Liver (tissue), 2 donors: ENCODE measurements around the gene ADAP1.

Experiments
- CTCF ChIP-seq: fragments of 150-350 bp; IDR thresholded peaks from 2 replicates; pipeline ENCODE4 v1.5.1; 2017; ENCODE audit warnings: improper control_type of control experiment, low read depth, low read length; ENCODE audit not compliant: missing input control
- FOXA1 ChIP-seq: IDR thresholded peaks from 2 replicates; pipeline ENCODE4 v1.6.1; 2016; ENCODE audit warnings: antibody characterized with exemption
- MAX ChIP-seq: IDR thresholded peaks from 2 replicates; pipeline ENCODE4 v1.6.1; 2016; ENCODE audit warnings: antibody characterized with exemption
- donor health status: healthy.

- TF ChIP-seq CTCF (no peak), MAX (no peak), FOXA1 (no peak)
These were observed 86.9 kb downstream of the ADAP1 start for GRCh38 chr7:867406-868188.
